ENCODE results near the gene EPHA8.

Gene EPHA8

GRCh38 chr1:22547186-22547817 lies 16.0 kb upstream of the EPHA8 start:
- Mint-ChIP-seq H3K36me3 (ENCODE audit: low read depth) (no peaks in the 10 kb centered on the region), H3K4me3 (no peak overlapping the region), H3K27me3 (peaks cover 50% of the 10 kb centered on the region), H3K4me1 (ENCODE audit: low read depth) (no peaks in the 10 kb centered on the region), H3K9me3 (no peaks in the 10 kb centered on the region), H3K27ac (no peak overlapping the region)
- no peak for DNase-seq

GRCh38 chr1:22547818-22548462 lies 15.3 kb upstream of the EPHA8 start:
- DNase-seq, result no peak
- Mint-ChIP-seq H3K36me3 (ENCODE audit: low read depth) (no peaks in the 10 kb centered on the region), H3K4me3 (no peak overlapping the region), H3K4me1 (ENCODE audit: low read depth) (no peaks in the 10 kb centered on the region), H3K27ac (no peak overlapping the region), H3K27me3 (peaks cover 56% of the 10 kb centered on the region), H3K9me3 (no peaks in the 10 kb centered on the region)

GRCh38 chr1:22550021-22550420 lies 13.3 kb upstream of the EPHA8 start:
- Mint-ChIP-seq H3K4me1 (ENCODE audit: low read depth) (no peaks in the 10 kb centered on the region), H3K4me3 (no peak overlapping the region), H3K27me3 (peaks cover 76% of the 10 kb centered on the region), H3K27ac (no peak overlapping the region), H3K9me3 (no peaks in the 10 kb centered on the region), H3K36me3 (ENCODE audit: low read depth) (no peaks in the 10 kb centered on the region)
- DNase-seq, result no peak

DNA sequence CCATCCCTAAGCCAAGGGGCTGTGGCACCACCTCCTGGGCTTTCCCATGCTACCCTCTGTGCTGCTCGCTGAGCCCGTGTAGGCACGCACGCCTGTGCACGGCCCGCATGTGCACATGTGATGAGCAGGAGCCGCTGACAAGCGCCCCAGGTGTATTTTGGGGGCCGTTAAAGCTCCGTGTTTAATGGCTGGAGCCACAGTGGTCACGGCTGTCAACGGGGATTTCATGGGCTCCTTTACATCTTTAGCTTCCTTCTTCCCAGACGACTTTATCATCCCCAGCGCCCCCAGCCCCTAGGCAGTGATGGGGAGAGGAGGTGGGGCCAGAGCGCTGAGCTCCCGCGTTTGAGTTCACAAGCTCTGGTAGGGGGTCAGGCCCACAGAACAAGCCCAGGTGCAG lies 11.7 kb upstream of the EPHA8 start:
- Mint-ChIP-seq H3K9me3 (no peaks in the 10 kb centered on the region), H3K36me3 (ENCODE audit: low read depth) (no peaks in the 10 kb centered on the region), H3K4me3 (no peak overlapping the region), H3K27ac (no peak overlapping the region), H3K27me3 (peaks cover 89% of the 10 kb centered on the region), H3K4me1 (ENCODE audit: low read depth) (no peaks in the 10 kb centered on the region)
- DNase-seq, result no peak

DNA sequence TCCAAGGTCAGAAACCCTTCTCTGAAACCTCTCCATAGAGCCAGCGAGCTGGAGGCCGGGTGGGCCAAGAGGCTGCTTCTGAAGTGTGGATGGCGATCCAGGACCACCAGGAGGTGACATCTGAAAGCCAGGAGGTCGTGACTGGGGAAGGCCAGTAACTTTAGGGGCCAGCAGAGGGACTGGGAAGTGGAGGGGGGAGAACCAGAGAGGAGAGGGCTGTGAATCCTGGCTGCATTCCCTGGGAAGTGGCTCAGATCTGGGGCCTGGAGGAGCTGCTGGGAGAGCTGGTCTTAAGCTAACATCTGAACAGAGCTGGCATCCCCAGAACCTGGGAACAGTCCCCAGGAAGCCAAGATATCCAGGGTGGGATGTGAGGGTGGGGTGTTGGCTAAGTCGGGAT lies 11.3 kb upstream of the EPHA8 start:
- H3K4me3 Mint-ChIP-seq, result no peak overlapping the region
- no peak for DNase-seq
- no peaks in the 10 kb centered on the region for H3K9me3 Mint-ChIP-seq
- no peaks in the 10 kb centered on the region for H3K4me1 Mint-ChIP-seq (ENCODE audit: low read depth)
- peaks cover 90% of the 10 kb centered on the region for H3K27me3 Mint-ChIP-seq
- H3K36me3 Mint-ChIP-seq (ENCODE audit: low read depth), result no peaks in the 10 kb centered on the region
- no peak overlapping the region for H3K27ac Mint-ChIP-seq

- no peak for DNase-seq
- Mint-ChIP-seq H3K4me3 (no peak overlapping the region), H3K36me3 (ENCODE audit: low read depth) (no peaks in the 10 kb centered on the region), H3K9me3 (no peaks in the 10 kb centered on the region), H3K27ac (no peak overlapping the region), H3K27me3 (peaks cover 84% of the 10 kb centered on the region), H3K4me1 (ENCODE audit: low read depth) (no peaks in the 10 kb centered on the region)
Measured at GRCh38 chr1:22553104-22553880, 10.0 kb upstream of the EPHA8 start.

- Mint-ChIP-seq H3K4me3 (no peak overlapping the region), H3K27ac (no peak overlapping the region), H3K4me1 (ENCODE audit: low read depth) (no peaks in the 10 kb centered on the region), H3K36me3 (ENCODE audit: low read depth) (no peaks in the 10 kb centered on the region), H3K27me3 (peaks cover 80% of the 10 kb centered on the region), H3K9me3 (no peaks in the 10 kb centered on the region)
- DNase-seq, result no peak
Measured at GRCh38 chr1:22553991-22554522, 9.2 kb upstream of the EPHA8 start.

DNA sequence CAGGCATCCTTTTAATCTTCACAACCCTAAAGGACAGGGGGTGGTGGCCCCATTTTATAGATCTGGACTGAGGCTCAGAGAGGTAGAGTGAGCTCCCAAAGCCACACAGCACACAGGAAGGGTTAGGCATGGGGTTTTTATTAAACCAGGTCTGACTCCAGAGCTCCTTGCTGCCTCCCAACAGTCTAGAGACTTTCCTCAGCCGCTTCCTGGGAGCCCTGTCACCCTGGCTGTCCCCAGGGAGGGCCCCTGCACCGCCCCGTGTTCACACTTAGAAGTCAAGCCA lies 8.0 kb upstream of the EPHA8 start:
- no peak for DNase-seq
- no peaks in the 10 kb centered on the region for H3K4me1 Mint-ChIP-seq (ENCODE audit: low read depth)
- H3K27me3 Mint-ChIP-seq, result peaks cover 77% of the 10 kb centered on the region
- H3K36me3 Mint-ChIP-seq (ENCODE audit: low read depth), result no peaks in the 10 kb centered on the region
- no peaks in the 10 kb centered on the region for H3K9me3 Mint-ChIP-seq
- no peak overlapping the region for H3K27ac Mint-ChIP-seq
- H3K4me3 Mint-ChIP-seq, result no peak overlapping the region

- DNase-seq, result no peak
- Mint-ChIP-seq H3K9me3 (no peaks in the 10 kb centered on the region), H3K27ac (no peak overlapping the region), H3K4me3 (no peak overlapping the region), H3K4me1 (ENCODE audit: low read depth) (no peaks in the 10 kb centered on the region), H3K27me3 (peaks cover 77% of the 10 kb centered on the region), H3K36me3 (ENCODE audit: low read depth) (no peaks in the 10 kb centered on the region)
Measured at GRCh38 chr1:22556391-22557104, 6.7 kb upstream of the EPHA8 start.

DNA sequence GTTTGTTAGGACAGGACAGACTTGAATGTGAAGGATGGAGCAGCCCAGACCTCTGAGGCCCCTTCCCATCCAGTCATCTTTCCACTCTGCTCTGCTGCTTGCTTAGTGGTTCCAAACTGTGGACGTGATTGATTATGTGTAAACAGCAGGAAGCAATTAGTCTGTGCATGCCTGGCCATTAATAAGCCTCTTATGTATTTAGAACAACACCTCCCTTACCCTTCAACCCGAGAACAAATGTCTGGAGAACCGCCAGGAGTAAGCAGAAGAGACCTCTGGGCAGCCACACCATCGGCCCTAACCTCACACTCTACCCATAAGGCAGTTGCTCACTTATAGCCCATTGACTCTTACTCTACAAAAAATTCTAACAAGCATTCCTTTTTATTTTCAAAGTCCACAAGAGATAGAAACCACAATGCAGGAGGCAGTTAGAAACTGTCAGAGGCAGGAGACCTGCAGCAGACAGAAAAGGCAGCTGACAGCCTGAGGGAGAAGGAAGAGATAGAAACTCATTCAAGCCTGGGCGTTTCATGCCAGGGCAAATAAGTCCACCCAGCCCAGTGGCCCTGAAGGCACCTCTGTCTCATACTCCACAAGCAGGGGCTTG lies 5.8 kb upstream of the EPHA8 start:
- Mint-ChIP-seq H3K36me3 (ENCODE audit: low read depth) (no peaks in the 10 kb centered on the region), H3K4me1 (ENCODE audit: low read depth) (no peaks in the 10 kb centered on the region), H3K27me3 (peaks cover 79% of the 10 kb centered on the region), H3K27ac (no peak overlapping the region), H3K9me3 (no peaks in the 10 kb centered on the region), H3K4me3 (no peak overlapping the region)
- DNase-seq, result no peak

DNA sequence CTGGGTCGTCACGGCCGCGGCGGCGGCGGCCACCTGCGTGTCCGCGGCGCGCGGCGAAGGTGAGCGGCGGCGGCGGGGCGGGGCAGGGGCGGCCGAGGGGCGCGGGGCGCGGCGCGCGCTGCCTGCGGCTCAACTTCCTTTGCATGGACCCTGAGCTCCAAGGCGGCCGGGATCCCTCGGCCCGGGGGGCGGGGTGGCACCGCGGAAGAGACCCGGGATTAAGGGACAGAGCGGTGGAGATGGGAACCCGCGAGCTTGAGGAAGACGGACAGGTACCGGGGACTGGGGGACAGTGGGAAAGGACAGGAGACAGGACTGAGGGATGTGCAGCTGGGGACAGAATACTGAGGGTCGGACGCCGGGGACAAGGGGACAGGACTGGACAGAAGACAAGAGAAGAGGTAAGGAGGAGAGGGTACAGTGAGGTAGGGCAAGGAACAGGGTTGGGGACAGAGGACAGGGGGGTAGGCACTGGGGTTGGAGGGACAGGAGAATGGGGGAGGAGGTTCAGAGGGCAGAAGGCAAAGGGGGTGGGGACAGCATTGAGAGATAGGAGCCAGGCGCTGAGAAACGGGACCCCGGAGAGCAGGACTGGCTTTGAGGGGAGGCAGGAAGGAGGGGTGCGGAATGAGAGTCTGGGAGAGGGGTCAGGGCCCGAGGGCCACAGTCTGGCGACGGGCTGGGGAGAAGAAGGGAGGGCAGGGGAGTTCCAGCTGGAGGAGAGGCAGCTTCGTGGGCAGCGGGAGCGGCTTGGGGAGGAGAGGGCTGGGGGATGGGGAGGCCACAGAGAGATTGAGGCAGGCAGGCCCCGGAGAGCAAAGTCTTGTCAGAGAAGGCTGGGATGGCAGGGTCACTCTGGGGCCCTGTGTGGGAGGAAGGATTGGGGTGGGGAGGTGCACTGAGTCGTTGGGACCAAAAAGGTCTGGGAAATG lies 648 bp downstream of the EPHA8 start:
- peaks cover 68% of the 10 kb centered on the region for H3K27me3 Mint-ChIP-seq
- no peak overlapping the region for H3K4me3 Mint-ChIP-seq
- DNase-seq, result no peak
- H3K9me3 Mint-ChIP-seq, result no peaks in the 10 kb centered on the region
- no peaks in the 10 kb centered on the region for H3K36me3 Mint-ChIP-seq (ENCODE audit: low read depth)
- H3K4me1 Mint-ChIP-seq (ENCODE audit: low read depth), result peaks cover 4% of the 10 kb centered on the region
- H3K27ac Mint-ChIP-seq, result no peak overlapping the region

DNA sequence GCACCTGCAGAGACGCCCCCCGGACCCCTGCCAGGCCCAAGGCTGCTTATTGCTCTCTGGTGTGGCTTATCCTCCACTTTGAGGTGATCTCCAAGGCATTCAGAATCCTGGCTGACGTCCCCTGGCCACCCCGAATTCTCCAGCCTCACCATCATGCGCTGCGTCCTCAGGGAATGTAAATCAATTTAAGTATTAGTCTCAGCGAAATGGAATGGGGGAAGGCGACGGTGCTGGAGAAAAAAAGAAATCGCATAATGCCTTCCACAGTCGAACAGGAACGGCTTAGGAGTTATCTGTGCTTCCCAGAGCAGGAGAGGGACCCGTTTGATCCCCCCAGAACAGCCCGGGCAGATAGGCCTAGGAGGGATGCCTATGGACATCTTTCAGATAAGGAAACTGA lies 2.9 kb downstream of the EPHA8 start:
- Mint-ChIP-seq H3K36me3 (ENCODE audit: low read depth) (no peaks in the 10 kb centered on the region), H3K4me3 (no peak overlapping the region), H3K9me3 (no peaks in the 10 kb centered on the region), H3K27me3 (peaks cover 53% of the 10 kb centered on the region), H3K27ac (no peak overlapping the region), H3K4me1 (ENCODE audit: low read depth) (peaks cover 4% of the 10 kb centered on the region)
- no peak for DNase-seq

- no peaks in the 10 kb centered on the region for H3K36me3 Mint-ChIP-seq (ENCODE audit: low read depth)
- H3K27me3 Mint-ChIP-seq, result peaks cover 45% of the 10 kb centered on the region
- no peak overlapping the region for H3K4me3 Mint-ChIP-seq
- H3K27ac Mint-ChIP-seq, result no peak overlapping the region
- H3K9me3 Mint-ChIP-seq, result no peaks in the 10 kb centered on the region
- no peak for DNase-seq
- peaks cover 4% of the 10 kb centered on the region for H3K4me1 Mint-ChIP-seq (ENCODE audit: low read depth)
Measured at GRCh38 chr1:22567197-22567596, 3.9 kb downstream of the EPHA8 start.
